H9 (cell line): ENCODE data around the gene TMEFF2. TPM values are rescaled to one million over a fixed set of nuclear protein-coding genes. Genes with fewer than 3 reads are reported as not detected.

Source experiments
- DNase-seq: peaks from one replicate; pipeline ENCODE4 v3.0.0-alpha.2; 2017
- H2AFZ ChIP-seq: one replicate; pipeline ENCODE4 v1.6.1; 2013; ENCODE audit warnings: mild to moderate bottlenecking, low read length, control low read depth, moderate library complexity
- H2AK5ac ChIP-seq: 2 replicates; pipeline ENCODE4 v1.6.1; 2013; ENCODE audit warnings: low read length, control low read depth, mixed read lengths; ENCODE audit not compliant: insufficient read length
- H2BK120ac ChIP-seq: one replicate; pipeline ENCODE4 v1.6.1; 2013; ENCODE audit warnings: low read depth, mild to moderate bottlenecking, low read length, control low read depth, inconsistent platforms; ENCODE audit not compliant: poor library complexity, severe bottlenecking
- H2BK12ac ChIP-seq: 2 replicates; pipeline ENCODE4 v1.6.1; 2013; ENCODE audit warnings: low read length, control low read depth, mixed read lengths, low read depth; ENCODE audit not compliant: insufficient read length
- H2BK15ac ChIP-seq: 2 replicates; pipeline ENCODE4 v1.6.1; 2013; ENCODE audit warnings: low read depth, low read length, control low read depth
- H2BK20ac ChIP-seq: one replicate; pipeline ENCODE4 v1.6.1; 2013; ENCODE audit warnings: low read depth, mild to moderate bottlenecking, low read length, control low read depth, inconsistent platforms; ENCODE audit not compliant: poor library complexity, severe bottlenecking
- H2BK5ac ChIP-seq: 2 replicates; pipeline ENCODE4 v1.6.1; 2013; ENCODE audit warnings: low read length, control low read depth, mixed read lengths; ENCODE audit not compliant: insufficient read length
- H3K14ac ChIP-seq: 2 replicates; pipeline ENCODE4 v1.6.1; 2013; ENCODE audit warnings: low read length, control low read depth; ENCODE audit not compliant: insufficient read depth
- H3K18ac ChIP-seq: 2 replicates; pipeline ENCODE4 v1.6.1; 2013; ENCODE audit warnings: low read depth, mild to moderate bottlenecking, mixed read lengths, low read length, control low read depth; ENCODE audit not compliant: insufficient read length
- H3K23ac ChIP-seq: 2 replicates; pipeline ENCODE4 v1.6.1; 2013; ENCODE audit warnings: low read length, control low read depth, mixed read lengths, low read depth; ENCODE audit not compliant: insufficient read length
- H3K23me2 ChIP-seq: 2 replicates; pipeline ENCODE4 v1.6.1; 2013; ENCODE audit warnings: low read depth, mild to moderate bottlenecking, mixed read lengths, low read length, control low read depth; ENCODE audit not compliant: insufficient read length, poor library complexity, severe bottlenecking
- H3K27ac ChIP-seq: 2 replicates; pipeline ENCODE4 v1.5.1; 2013; ENCODE audit warnings: low read length, control low read depth, mixed read lengths, low read depth; ENCODE audit not compliant: insufficient read length
- H3K27me3 ChIP-seq: 2 replicates; pipeline ENCODE4 v1.6.1; 2013; ENCODE audit warnings: low read length, control low read depth, inconsistent platforms; ENCODE audit not compliant: insufficient read depth
- H3K4ac ChIP-seq: 2 replicates; pipeline ENCODE4 v1.6.1; 2013; ENCODE audit warnings: low read depth, mild to moderate bottlenecking, control low read depth, inconsistent platforms, low read length, moderate library complexity
- H3K4me1 ChIP-seq: 2 replicates; pipeline ENCODE4 v1.6.1; 2013; ENCODE audit warnings: low read length, control low read depth, inconsistent platforms; ENCODE audit not compliant: insufficient read depth
- H3K4me2 ChIP-seq: 2 replicates; pipeline ENCODE4 v1.6.1; 2013; ENCODE audit warnings: low read length, control low read depth, mixed read lengths; ENCODE audit not compliant: insufficient read length, insufficient read depth
- H3K56ac ChIP-seq: 2 replicates; pipeline ENCODE4 v1.6.1; 2013; ENCODE audit warnings: low read depth, mild to moderate bottlenecking, mixed read lengths, low read length, control low read depth; ENCODE audit not compliant: insufficient read length
- H3K79me1 ChIP-seq: 2 replicates; pipeline ENCODE4 v1.6.1; 2013; ENCODE audit warnings: low read depth, mild to moderate bottlenecking, moderate library complexity, low read length, control low read depth, inconsistent platforms; ENCODE audit not compliant: insufficient read depth, poor library complexity, severe bottlenecking
- H3K79me2 ChIP-seq: 2 replicates; pipeline ENCODE4 v1.6.1; 2013; ENCODE audit warnings: low read length, control low read depth, inconsistent platforms; ENCODE audit not compliant: insufficient read depth
- H3K9ac ChIP-seq: 2 replicates; pipeline ENCODE4 v1.6.1; 2013; ENCODE audit warnings: low read length, control low read depth, mixed read lengths; ENCODE audit not compliant: insufficient read length; ENCODE audit errors: extremely low read depth
- H3K9me3 ChIP-seq: one replicate; pipeline ENCODE4 v1.6.1; 2013; ENCODE audit warnings: low read depth, low read length, inconsistent platforms; ENCODE audit not compliant: control insufficient read depth
- H3T11ph ChIP-seq: one replicate; pipeline ENCODE4 v1.6.1; 2013; ENCODE audit warnings: mild to moderate bottlenecking, low read length, control low read depth, inconsistent platforms
- H4K20me1 ChIP-seq: one replicate; pipeline ENCODE4 v1.6.1; 2013; ENCODE audit not compliant: control insufficient read depth, insufficient read length, insufficient read depth
- H4K5ac ChIP-seq: 2 replicates; pipeline ENCODE4 v1.6.1; 2013; ENCODE audit warnings: low read depth, mild to moderate bottlenecking, mixed read lengths, low read length, control low read depth; ENCODE audit not compliant: insufficient read length
- H4K8ac ChIP-seq: replicated peaks from 2 replicates; pipeline ENCODE4 v1.6.1; 2013; ENCODE audit warnings: low read length, control low read depth, mixed read lengths, low read depth; ENCODE audit not compliant: insufficient read length
- H4K91ac ChIP-seq: 2 replicates; pipeline ENCODE4 v1.6.1; 2013; ENCODE audit warnings: low read depth, mild to moderate bottlenecking, moderate library complexity, mixed read lengths, low read length, control low read depth; ENCODE audit not compliant: insufficient read length
- H3K27ac Mint-ChIP-seq, 3 experiments: 2 replicates in 2 of 3; 3 replicates in 1 of 3; pipeline ENCODE4 v1.8.0; 2020 to 2021; ENCODE audit warnings: mixed read lengths in 3 of 3, mild to moderate bottlenecking in 1 of 3, moderate library complexity in 1 of 3
- H3K27me3 Mint-ChIP-seq: 2 replicates; pipeline ENCODE4 v1.8.0; 2021; ENCODE audit warnings: low read depth, mild to moderate bottlenecking, moderate library complexity, mixed read lengths
- H3K36me3 Mint-ChIP-seq, 3 experiments: 2 replicates in 2 of 3; 3 replicates in 1 of 3; pipeline ENCODE4 v1.8.0; 2020 to 2021; ENCODE audit warnings: low read depth in 3 of 3, mixed read lengths in 3 of 3; ENCODE audit not compliant: insufficient read depth in 1 of 3
- H3K4me1 Mint-ChIP-seq, 2 experiments: 2 replicates each; pipeline ENCODE4 v1.8.0; 2020; ENCODE audit warnings: mixed read lengths in 2 of 2
- H3K4me3 Mint-ChIP-seq, 2 experiments: 2 replicates in 1 of 2; 3 replicates in 1 of 2; pipeline ENCODE4 v1.8.0; 2020 to 2021; ENCODE audit warnings: mild to moderate bottlenecking in 2 of 2, mixed read lengths in 2 of 2, moderate library complexity in 1 of 2
- H3K9me3 Mint-ChIP-seq, 2 experiments: 2 replicates in 1 of 2; 3 replicates in 1 of 2; pipeline ENCODE4 v1.8.0; 2020; ENCODE audit warnings: mild to moderate bottlenecking in 2 of 2, mixed read lengths in 2 of 2, moderate library complexity in 1 of 2
- WGBS: extraction: QIAGEN DNeasy Blood & Tissue Kit; methylation state at CpG from one replicate; pipeline ENCODE4 v1.1.7; 2013; ENCODE audit warnings: missing lambda C conversion rate, low lambda C conversion rate, mixed read lengths; ENCODE audit not compliant: insufficient read length; ENCODE audit errors: extremely low coverage; 5-methylcytosine and 5-hydroxymethylcytosine counted together
- total RNA-seq: library from RNA; stranded (reverse); gene quantifications from 2 replicates; pipeline ENCODE4 v1.2.1, GENCODE V29; 2021
- TF ChIP-seq, protein P1 (sequence below): fragments of 200-600 bp; sonication (generic); conservative IDR thresholded peaks from 3 replicates; pipeline ENCODE4 v1.8.0; 2021; ENCODE audit warnings: antibody characterized with exemption, mild to moderate bottlenecking

Gene TMEFF2
- total RNA-seq, 1 experiment from 2014 or later, result 0.39 TPM

DNA sequence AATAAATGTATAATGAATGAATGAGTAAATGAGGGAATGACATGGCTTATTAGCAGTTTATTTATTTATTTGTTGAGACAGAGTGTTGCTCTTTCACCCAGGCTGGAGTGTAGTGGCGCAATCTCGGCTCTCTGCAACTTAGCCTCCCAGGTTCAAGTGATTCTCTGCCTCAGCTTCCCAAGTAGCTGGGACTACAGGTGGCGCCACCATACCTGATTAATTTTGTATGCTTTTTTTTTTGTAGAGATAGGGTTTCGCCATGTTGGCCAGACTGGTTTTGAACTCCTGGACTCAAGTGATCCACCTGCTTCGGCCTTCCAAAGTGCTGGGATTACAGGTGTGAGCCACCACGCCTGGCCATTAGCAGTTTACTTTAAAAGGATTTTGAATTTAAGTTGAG is 247.5 kb downstream of the TMEFF2 start:
- no peak overlapping the region for H2BK5ac ChIP-seq
- no peaks in the 10 kb centered on the region for H3K27me3 ChIP-seq
- H3K36me3 Mint-ChIP-seq, result no peaks in the 10 kb centered on the region
- H3K4me2 ChIP-seq, result no peak overlapping the region
- H3K9me3 Mint-ChIP-seq, result no peaks in the 10 kb centered on the region
- H3K4me3 Mint-ChIP-seq, result no peak overlapping the region
- H3K27ac ChIP-seq, result no peak overlapping the region
- no peak overlapping the region for H3K9ac ChIP-seq
- H2AFZ ChIP-seq, result no peak overlapping the region
- TF ChIP-seq, protein P1, sequence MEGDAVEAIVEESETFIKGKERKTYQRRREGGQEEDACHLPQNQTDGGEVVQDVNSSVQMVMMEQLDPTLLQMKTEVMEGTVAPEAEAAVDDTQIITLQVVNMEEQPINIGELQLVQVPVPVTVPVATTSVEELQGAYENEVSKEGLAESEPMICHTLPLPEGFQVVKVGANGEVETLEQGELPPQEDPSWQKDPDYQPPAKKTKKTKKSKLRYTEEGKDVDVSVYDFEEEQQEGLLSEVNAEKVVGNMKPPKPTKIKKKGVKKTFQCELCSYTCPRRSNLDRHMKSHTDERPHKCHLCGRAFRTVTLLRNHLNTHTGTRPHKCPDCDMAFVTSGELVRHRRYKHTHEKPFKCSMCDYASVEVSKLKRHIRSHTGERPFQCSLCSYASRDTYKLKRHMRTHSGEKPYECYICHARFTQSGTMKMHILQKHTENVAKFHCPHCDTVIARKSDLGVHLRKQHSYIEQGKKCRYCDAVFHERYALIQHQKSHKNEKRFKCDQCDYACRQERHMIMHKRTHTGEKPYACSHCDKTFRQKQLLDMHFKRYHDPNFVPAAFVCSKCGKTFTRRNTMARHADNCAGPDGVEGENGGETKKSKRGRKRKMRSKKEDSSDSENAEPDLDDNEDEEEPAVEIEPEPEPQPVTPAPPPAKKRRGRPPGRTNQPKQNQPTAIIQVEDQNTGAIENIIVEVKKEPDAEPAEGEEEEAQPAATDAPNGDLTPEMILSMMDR, result peak; percentile 51
- no peak overlapping the region for H3K4ac ChIP-seq
- no peak overlapping the region for H3K23ac ChIP-seq
- no peaks in the 10 kb centered on the region for H4K20me1 ChIP-seq
- H3K14ac ChIP-seq, result no peak overlapping the region
- no peak overlapping the region for H3K56ac ChIP-seq
- no peak overlapping the region for H4K5ac ChIP-seq
- no peak overlapping the region for H4K8ac ChIP-seq
- no peak overlapping the region for H4K91ac ChIP-seq
- no peak overlapping the region for H3T11ph ChIP-seq
- no peak overlapping the region for H2BK12ac ChIP-seq
- DNase-seq, result peak; percentile 43
- no peaks in the 10 kb centered on the region for H3K4me1 ChIP-seq
- no peak overlapping the region for H3K27ac Mint-ChIP-seq
- no peak overlapping the region for H2BK20ac ChIP-seq
- no peaks in the 10 kb centered on the region for H3K9me3 ChIP-seq
- H3K79me1 ChIP-seq, result no peaks in the 10 kb centered on the region
- H3K23me2 ChIP-seq, result no peaks in the 10 kb centered on the region
- WGBS, result no CpG with 5 or more reads among the region's 6 CpGs
- peaks cover 6 to 9% of the 10 kb centered on the region in 2 experiments for H3K4me1 Mint-ChIP-seq
- H2AK5ac ChIP-seq, result no peak overlapping the region
- H3K18ac ChIP-seq, result no peak overlapping the region
- no peak overlapping the region for H2BK120ac ChIP-seq
- H3K79me2 ChIP-seq, result no peaks in the 10 kb centered on the region
- no peak overlapping the region for H2BK15ac ChIP-seq
- H3K27me3 Mint-ChIP-seq, result no peaks in the 10 kb centered on the region
